GM12878 (cell line): Measurements from ENCODE around the gene NOP9.
A peak's percentile ranks its signal among the peaks of the same experiment; 100 is the strongest.

Experiments used
- CBX3 ChIP-seq: fragments of 200-600 bp; sonication (generic); IDR thresholded peaks from 2 replicates; pipeline ENCODE4 v1.6.1; 2016; ENCODE audit warnings: low read depth, borderline replicate concordance
- CTCF ChIP-seq, 3 experiments: IDR thresholded peaks in 2 of 3; conservative IDR thresholded peaks in 1 of 3; 2 replicates each; pipeline ENCODE4 v1.5.1; 2011; ENCODE audit warnings: low read depth in 3 of 3, low read length in 3 of 3, mild to moderate bottlenecking in 3 of 3, control low read depth in 2 of 3, moderate library complexity in 2 of 3, inconsistent platforms in 1 of 3, mixed read lengths in 1 of 3; ENCODE audit not compliant: control insufficient read depth in 2 of 3, insufficient read depth in 1 of 3; ENCODE audit errors: extremely low read depth in 1 of 3
- DPF2 ChIP-seq: fragments of 450-650 bp; IDR thresholded peaks from 2 replicates; pipeline ENCODE4 v1.6.1; 2017; ENCODE audit warnings: mild to moderate bottlenecking
- JUND ChIP-seq: IDR thresholded peaks from 2 replicates; pipeline ENCODE4 v1.6.1; 2012; ENCODE audit warnings: low read depth, mild to moderate bottlenecking, low read length, improper control_type of control experiment, moderate library complexity
- MAX ChIP-seq: IDR thresholded peaks from 2 replicates; pipeline ENCODE4 v1.6.1; 2012; ENCODE audit warnings: low read depth, low read length, improper control_type of control experiment
- POLR2AphosphoS5 ChIP-seq: IDR thresholded peaks from 2 replicates; pipeline ENCODE4 v1.6.1; 2011; ENCODE audit warnings: mild to moderate bottlenecking, low read length, inconsistent platforms
- SMC3 ChIP-seq: IDR thresholded peaks from 2 replicates; pipeline ENCODE4 v1.6.1; 2011; ENCODE audit warnings: low read length, improper control_type of control experiment, borderline replicate concordance
- SP1 ChIP-seq: IDR thresholded peaks from one replicate; pipeline ENCODE4 v1.6.1; 2011; ENCODE audit warnings: low read depth, low read length
- YY1 ChIP-seq: IDR thresholded peaks from 2 replicates; pipeline ENCODE4 v1.6.1; 2011; ENCODE audit warnings: low read depth, mild to moderate bottlenecking, low read length
- ZNF24 ChIP-seq: fragments of 450-650 bp; IDR thresholded peaks from 2 replicates; pipeline ENCODE4 v1.6.1; 2017; ENCODE audit warnings: antibody characterized with exemption, mild to moderate bottlenecking
- ZZZ3 ChIP-seq: IDR thresholded peaks from 2 replicates; pipeline ENCODE4 v1.6.1; 2011; ENCODE audit warnings: low read depth; ENCODE audit not compliant: control insufficient read depth, insufficient read length

GRCh38 chr14:24296341-24297157 is 3.1 kb upstream of the NOP9 start:
- TF ChIP-seq YY1 (peak; percentile 79), DPF2 (peak; percentile 77), CTCF (IDR thresholded peaks at IDR 0.05 in 2 of 3, conservative IDR thresholded peaks at IDR 0.05 in 1 of 3; ENCODE audit: control insufficient read depth in 2 of 3, extremely low read depth in 1 of 3, insufficient read depth in 1 of 3, low read depth in 3 of 3, low read length in 3 of 3) (peak; percentile 77 to 91 (median 80); a peak in 5 of 6 replicates), ZZZ3 (no peak), JUND (0 out of 2 replicates have a peak, but pooled peaks have one; percentile 33), SMC3 (peak; percentile 99), POLR2AphosphoS5 (no peak), SP1 (no peak), CBX3 (no peak), ZNF24 (no peak), MAX (peak; percentile 63)
